ENCODE measurements around the gene ASB10.

DNA sequence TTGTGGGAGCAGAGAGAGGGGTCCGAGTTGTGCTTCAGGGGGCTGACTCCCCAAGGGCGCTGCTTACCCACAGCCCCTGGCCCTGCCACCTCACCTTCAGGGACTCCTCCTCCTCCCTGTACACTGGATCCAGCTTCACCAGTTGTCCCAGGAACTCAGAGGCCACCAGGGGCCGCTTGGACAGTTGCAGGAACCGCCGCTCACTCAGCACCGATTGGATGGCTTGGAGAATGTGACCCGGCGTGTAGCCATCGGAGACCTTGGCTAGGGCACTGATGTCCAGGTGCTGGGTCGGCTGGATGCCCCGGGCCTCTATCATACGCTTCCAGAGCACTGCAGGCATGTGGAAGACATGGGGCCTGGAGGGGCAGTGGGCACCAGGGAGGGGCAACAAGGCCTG, 4.5 kb upstream of the ASB10 start:
- TF ChIP-seq ZNF274 (IDR thresholded peaks at IDR 0.05; ENCODE audit: low read depth, low read length) (no peak), YY1 (IDR thresholded peaks at IDR 0.05; ENCODE audit: insufficient read depth, insufficient read length) (no peak)

Data from NT2/D1 (cell line).